HepG2 (cell line): ENCODE results near the gene NAB2. TPM values are rescaled to one million over a fixed set of nuclear protein-coding genes. Genes with fewer than 3 reads are reported as not detected.

Experiments used
- ATF1 ChIP-seq: IDR thresholded peaks from 2 replicates; pipeline ENCODE4 v1.6.1; 2016; ENCODE audit warnings: mild to moderate bottlenecking, control low read depth
- FOXJ3 ChIP-seq: sonication (generic); formaldehyde crosslinking; IDR thresholded peaks from 2 replicates; pipeline ENCODE4 v1.4.0; 2020; ENCODE audit warnings: missing genetic modification reagents, mild to moderate bottlenecking, borderline replicate concordance
- GLMP ChIP-seq: sonication (generic); formaldehyde crosslinking; IDR thresholded peaks from 2 replicates; pipeline ENCODE4 v1.9.0; 2021; ENCODE audit warnings: missing genetic modification reagents, mild to moderate bottlenecking, borderline replicate concordance
- HNRNPL ChIP-seq: fragments of 200-400 bp; formaldehyde crosslinking; IDR thresholded peaks from 2 replicates; pipeline ENCODE4 v1.6.1; 2017; ENCODE audit warnings: mild to moderate bottlenecking, low read depth, low read length
- KDM3A ChIP-seq: IDR thresholded peaks from 2 replicates; pipeline ENCODE4 v1.6.1; 2018; ENCODE audit warnings: low read depth, missing compliant biosample characterization
- MED8 ChIP-seq: sonication (generic); formaldehyde crosslinking; IDR thresholded peaks from 2 replicates; pipeline ENCODE4 v1.8.1; 2023; ENCODE audit warnings: mild to moderate bottlenecking, missing genetic modification reagents; ENCODE audit not compliant: insufficient replicate concordance
- NPAS2 ChIP-seq: sonication (generic); formaldehyde crosslinking; IDR thresholded peaks from 2 replicates; pipeline ENCODE4 v1.8.0; 2022; ENCODE audit warnings: mild to moderate bottlenecking, missing genetic modification reagents, borderline replicate concordance
- PPARG ChIP-seq: conservative IDR thresholded peaks from 2 replicates; pipeline ENCODE4 v1.6.1; 2016; ENCODE audit warnings: missing biosample characterization, missing genetic modification reagents
- RXRB ChIP-seq: IDR thresholded peaks from 2 replicates; pipeline ENCODE4 v1.6.1; 2016; ENCODE audit warnings: borderline replicate concordance, missing genetic modification reagents, missing compliant biosample characterization
- SETDB1 ChIP-seq: sonication (generic); formaldehyde crosslinking; IDR thresholded peaks from 2 replicates; pipeline ENCODE4 v1.5.1; 2020; ENCODE audit warnings: missing genetic modification reagents, mild to moderate bottlenecking, borderline replicate concordance
- SOX13 ChIP-seq, 3 experiments: fragments of 450-650 bp in 1 of 3; sonication (generic) in 1 of 3; formaldehyde crosslinking in 1 of 3; IDR thresholded peaks in 2 of 3; conservative IDR thresholded peaks in 1 of 3; 2 replicates each; pipeline versions ENCODE4 v1.5.0 to v1.6.1; 2016 to 2020; ENCODE audit warnings: antibody characterized with exemption in 1 of 3, mild to moderate bottlenecking in 1 of 3, missing compliant biosample characterization in 1 of 3, missing genetic modification reagents in 1 of 3, moderate library complexity in 1 of 3
- SPEN ChIP-seq: sonication (generic); formaldehyde crosslinking; IDR thresholded peaks from 2 replicates; pipeline ENCODE4 v1.5.1; 2020; ENCODE audit warnings: low read depth, mild to moderate bottlenecking, missing genetic modification reagents
- TCF7L2 ChIP-seq: IDR thresholded peaks from 2 replicates; pipeline ENCODE4 v1.6.1; 2011; ENCODE audit warnings: mild to moderate bottlenecking, low read depth, low read length, moderate library complexity
- ZBTB2 ChIP-seq: sonication (generic); formaldehyde crosslinking; IDR thresholded peaks from 2 replicates; pipeline ENCODE4 v1.8.0; 2022; ENCODE audit warnings: low read depth, missing genetic modification reagents
- ZFX ChIP-seq: sonication (generic); formaldehyde crosslinking; IDR thresholded peaks from 2 replicates; pipeline ENCODE4 v1.4.0; 2020; ENCODE audit warnings: mild to moderate bottlenecking, low read depth, missing genetic modification reagents, moderate library complexity
- ZNF275 ChIP-seq: sonication (generic); formaldehyde crosslinking; IDR thresholded peaks from 2 replicates; pipeline ENCODE4 v1.8.0; 2022; ENCODE audit warnings: missing genetic modification reagents, mild to moderate bottlenecking, inconsistent platforms, borderline replicate concordance
- ZNF343 ChIP-seq: sonication (generic); formaldehyde crosslinking; IDR thresholded peaks from 2 replicates; pipeline ENCODE4 v1.4.0; 2020; ENCODE audit warnings: mild to moderate bottlenecking, missing genetic modification reagents
- ZNF580 ChIP-seq: IDR thresholded peaks from 2 replicates; pipeline ENCODE4 v1.6.1; 2016; ENCODE audit warnings: low read depth, borderline replicate concordance
- ZNF775 ChIP-seq: sonication (generic); formaldehyde crosslinking; IDR thresholded peaks from 2 replicates; pipeline ENCODE4 v1.4.0; 2020; ENCODE audit warnings: missing genetic modification reagents, mild to moderate bottlenecking, moderate library complexity, borderline replicate concordance
- polyA plus RNA-seq, 8 experiments: library from polyadenylated mRNA; depleted of rRNA in 3 of 8; stranded (reverse) in 7 of 8; unstranded in 1 of 8; fragments of >200 nt; fragmentation: Illumina TruSeq in 4 of 8; extraction: Trizol in 4 of 8; gene quantifications; 2 replicates each; pipeline versions ENCODE4 v1.2.1 to v1.2.3, GENCODE V29; 2011 to 2016; ENCODE audit warnings: low read depth in 4 of 8, missing spikeins in 1 of 8, mixed read lengths in 1 of 8; ENCODE audit not compliant: insufficient read depth in 1 of 8
- total RNA-seq, 5 experiments: library from RNA; depleted of rRNA; stranded (reverse); fragments of >200 nt; fragmentation: Illumina TruSeq; extraction: Trizol; gene quantifications; 2 replicates each; pipeline ENCODE4 v1.2.3, GENCODE V29; 2016; ENCODE audit warnings: low read depth in 1 of 5
- TF ChIP-seq, protein P1 (sequence below): sonication (generic); formaldehyde crosslinking; IDR thresholded peaks from 2 replicates; pipeline ENCODE4 v1.5.0; 2020; ENCODE audit warnings: mild to moderate bottlenecking, missing genetic modification reagents
- TF ChIP-seq, protein P2 (sequence below): sonication (generic); formaldehyde crosslinking; IDR thresholded peaks from 2 replicates; pipeline ENCODE4 v1.4.0; 2020; ENCODE audit warnings: mild to moderate bottlenecking, low read depth, missing genetic modification reagents

NAB2 gene
- total and polyA plus RNA-seq, 2 of the 13 experiments (the other 11 are each of a cell fraction or from before 2014, with no cell fraction given), result 11.7 to 12.9 TPM

DNA sequence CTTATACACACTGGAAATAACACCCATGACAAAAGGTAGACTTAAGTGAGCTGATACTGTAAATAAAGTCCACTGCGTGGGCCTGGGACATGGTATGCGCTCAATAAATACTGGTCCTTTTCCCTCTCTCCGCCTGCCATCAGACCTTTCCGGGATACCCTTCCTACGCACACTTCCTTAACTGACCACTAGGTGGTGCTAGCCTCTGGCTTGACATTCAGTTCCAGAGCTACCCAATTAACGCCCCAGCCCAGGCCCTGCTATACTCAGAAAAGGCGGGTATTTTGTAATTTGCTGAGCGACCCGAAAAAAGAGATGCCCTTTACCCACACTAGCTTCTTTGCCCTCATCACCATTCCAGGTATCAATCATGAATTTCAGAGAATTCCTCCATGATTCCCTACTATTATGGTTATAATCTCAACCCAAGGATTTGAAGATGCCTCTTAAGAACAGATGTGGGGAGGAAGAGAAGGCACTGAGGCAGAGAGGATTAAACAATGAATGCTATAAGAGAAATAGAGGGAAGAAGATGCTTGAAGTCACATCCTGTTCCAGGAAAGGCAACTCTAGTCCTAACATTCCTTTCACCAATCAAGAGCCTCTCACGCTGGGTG lies 35.5 kb downstream of the NAB2 start (continued):
- no peak for TF ChIP-seq ZNF580
- no peak for TF ChIP-seq SETDB1 (CRISPR knock-in tag)
- TF ChIP-seq, protein P1, sequence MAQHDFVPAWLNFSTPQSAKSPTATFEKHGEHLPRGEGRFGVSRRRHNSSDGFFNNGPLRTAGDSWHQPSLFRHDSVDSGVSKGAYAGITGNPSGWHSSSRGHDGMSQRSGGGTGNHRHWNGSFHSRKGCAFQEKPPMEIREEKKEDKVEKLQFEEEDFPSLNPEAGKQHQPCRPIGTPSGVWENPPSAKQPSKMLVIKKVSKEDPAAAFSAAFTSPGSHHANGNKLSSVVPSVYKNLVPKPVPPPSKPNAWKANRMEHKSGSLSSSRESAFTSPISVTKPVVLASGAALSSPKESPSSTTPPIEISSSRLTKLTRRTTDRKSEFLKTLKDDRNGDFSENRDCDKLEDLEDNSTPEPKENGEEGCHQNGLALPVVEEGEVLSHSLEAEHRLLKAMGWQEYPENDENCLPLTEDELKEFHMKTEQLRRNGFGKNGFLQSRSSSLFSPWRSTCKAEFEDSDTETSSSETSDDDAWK (CRISPR knock-in tag), result no peak
- TF ChIP-seq ZNF775, result no peak
- TF ChIP-seq RXRB (CRISPR knock-in tag), result 0 out of 2 replicates have a peak, but pooled peaks have one; percentile 23
- TF ChIP-seq SOX13 (IDR thresholded peaks at IDR 0.05), result no peak
- no peak for TF ChIP-seq SOX13 (CRISPR knock-in tag; conservative IDR thresholded peaks at IDR 0.05 in 1 of 2, IDR thresholded peaks at IDR 0.05 in 1 of 2)
- 0 out of 2 replicates have a peak, but pooled peaks have one; percentile 12 for TF ChIP-seq PPARG (CRISPR knock-in tag)
- TF ChIP-seq ZBTB2 (CRISPR knock-in tag), result no peak
- no peak for TF ChIP-seq KDM3A (CRISPR knock-in tag)
- no peak for TF ChIP-seq TCF7L2
- TF ChIP-seq NPAS2, result no peak
- peak; percentile 32; the same call in 1 of the 2 replicates for TF ChIP-seq ZFX
- no peak for TF ChIP-seq MED8 (CRISPR knock-in tag)
- no peak for TF ChIP-seq FOXJ3
- TF ChIP-seq, protein P2, sequence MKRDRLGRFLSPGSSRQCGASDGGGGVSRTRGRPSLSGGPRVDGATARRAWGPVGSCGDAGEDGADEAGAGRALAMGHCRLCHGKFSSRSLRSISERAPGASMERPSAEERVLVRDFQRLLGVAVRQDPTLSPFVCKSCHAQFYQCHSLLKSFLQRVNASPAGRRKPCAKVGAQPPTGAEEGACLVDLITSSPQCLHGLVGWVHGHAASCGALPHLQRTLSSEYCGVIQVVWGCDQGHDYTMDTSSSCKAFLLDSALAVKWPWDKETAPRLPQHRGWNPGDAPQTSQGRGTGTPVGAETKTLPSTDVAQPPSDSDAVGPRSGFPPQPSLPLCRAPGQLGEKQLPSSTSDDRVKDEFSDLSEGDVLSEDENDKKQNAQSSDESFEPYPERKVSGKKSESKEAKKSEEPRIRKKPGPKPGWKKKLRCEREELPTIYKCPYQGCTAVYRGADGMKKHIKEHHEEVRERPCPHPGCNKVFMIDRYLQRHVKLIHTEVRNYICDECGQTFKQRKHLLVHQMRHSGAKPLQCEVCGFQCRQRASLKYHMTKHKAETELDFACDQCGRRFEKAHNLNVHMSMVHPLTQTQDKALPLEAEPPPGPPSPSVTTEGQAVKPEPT (CRISPR knock-in tag), result no peak
- no peak for TF ChIP-seq SPEN (CRISPR knock-in tag)
- no peak for TF ChIP-seq ZNF275 (CRISPR knock-in tag)
- TF ChIP-seq ZNF343 (CRISPR knock-in tag), result no peak
- TF ChIP-seq GLMP (CRISPR knock-in tag), result no peak
- no peak for TF ChIP-seq HNRNPL
- 0 out of 2 replicates have a peak, but pooled peaks have one; percentile 23 for TF ChIP-seq ATF1
